HG03159 (cell line): ENCODE measurements around the gene MTMR3.
"Not testable (repeated sequence)": the region's sequence is repeated elsewhere in the genome, so short reads cannot be mapped to it uniquely, and the experiment has no call there.

Experiments
- ATAC-seq: cut with Tn5 transposase; IDR thresholded peaks from one replicate; pipeline ENCODE4 v1.9.1; 2021; ENCODE audit warnings: mild to moderate bottlenecking, moderate library complexity; ENCODE audit not compliant: unreplicated experiment

MTMR3 gene

DNA sequence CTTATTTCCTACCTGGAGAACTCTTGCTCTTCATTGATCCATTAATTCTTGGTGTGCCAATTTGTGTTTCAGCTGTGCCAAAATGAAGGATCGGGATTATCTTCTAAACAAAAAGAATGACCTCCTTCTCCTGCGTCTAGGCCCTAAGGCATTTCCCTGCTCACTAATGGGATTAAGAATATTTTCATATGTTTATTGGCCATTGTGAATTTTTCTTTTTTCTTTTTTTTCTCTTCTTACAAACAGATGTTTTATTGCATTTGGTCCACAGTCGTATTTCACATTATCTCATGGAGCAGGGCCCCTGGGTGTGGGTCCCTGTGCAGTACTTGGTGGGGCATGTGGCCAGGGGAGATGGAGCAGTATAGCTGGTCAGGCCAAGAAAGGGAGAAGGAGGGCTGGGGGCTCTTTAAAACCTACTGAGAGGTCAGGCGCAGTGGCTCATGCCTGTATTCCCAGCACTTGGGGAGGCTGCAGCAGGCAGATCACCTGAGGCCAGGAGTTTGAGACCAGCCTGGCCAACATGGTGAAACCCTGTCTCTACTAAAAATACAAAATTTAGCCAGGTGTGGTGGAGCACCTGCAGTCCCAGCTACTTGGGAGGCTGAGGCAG lies 162.0 kb downstream of the MTMR3 start:
- no peak for ATAC-seq

DNA sequence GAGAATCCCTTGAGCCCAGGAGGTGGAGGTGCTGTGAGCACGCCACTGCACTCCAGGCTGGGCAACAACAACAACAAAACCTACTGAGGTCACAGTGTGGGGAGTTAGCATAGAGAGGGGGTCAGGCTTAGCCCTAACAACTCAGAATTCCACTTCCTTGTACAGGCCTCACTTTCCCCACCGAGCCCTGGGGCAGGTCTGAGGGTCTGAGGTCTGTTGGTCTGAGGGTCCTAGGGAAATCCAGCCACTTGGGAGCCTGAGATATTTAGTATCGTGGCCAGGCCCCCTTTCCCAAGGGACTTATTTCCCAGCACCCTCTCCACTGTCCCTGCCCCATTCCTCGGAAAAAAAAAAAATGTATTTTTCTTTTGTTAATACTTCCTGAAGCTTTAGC lies 162.5 kb downstream of the MTMR3 start:
- ATAC-seq = no peak

DNA sequence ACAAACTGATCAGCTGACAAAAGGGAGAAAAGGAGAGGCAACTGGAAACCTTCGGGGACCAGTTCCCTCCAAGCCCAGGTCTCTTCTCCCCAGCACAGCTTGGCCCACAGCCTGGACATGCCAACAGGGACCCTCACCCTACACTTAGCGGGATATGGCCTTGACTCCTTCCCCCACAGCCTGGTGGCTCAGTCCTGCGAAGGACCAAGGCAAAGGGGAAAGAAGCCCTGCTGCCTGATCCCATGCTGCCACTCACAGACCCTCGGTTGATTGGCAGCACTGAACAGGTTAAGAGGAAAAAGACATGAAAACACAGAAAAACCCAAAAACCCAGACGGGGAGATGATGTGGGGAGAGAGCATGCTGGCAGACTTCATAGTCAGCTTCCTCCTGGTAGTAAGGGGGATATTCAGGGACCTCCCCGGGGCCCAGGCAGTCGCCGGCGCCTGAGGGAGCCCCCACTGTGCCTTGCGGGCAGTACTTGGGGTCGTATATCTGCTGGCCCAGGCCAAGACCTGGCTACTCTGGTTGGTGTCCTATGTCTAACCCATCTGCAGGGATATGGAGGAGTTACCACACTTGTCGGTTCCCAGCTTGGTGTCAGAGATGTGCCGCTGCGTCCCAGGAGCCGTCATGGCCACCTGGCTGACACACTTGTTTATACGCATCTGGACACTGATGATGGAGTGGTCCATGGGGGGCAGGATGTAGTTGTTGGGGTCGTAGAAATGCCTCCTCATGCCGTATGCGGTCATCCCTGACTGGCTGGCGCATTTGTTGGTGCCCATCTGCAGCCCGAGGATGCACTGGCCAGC lies 163.1 kb downstream of the MTMR3 start:
- ATAC-seq = no peak

DNA sequence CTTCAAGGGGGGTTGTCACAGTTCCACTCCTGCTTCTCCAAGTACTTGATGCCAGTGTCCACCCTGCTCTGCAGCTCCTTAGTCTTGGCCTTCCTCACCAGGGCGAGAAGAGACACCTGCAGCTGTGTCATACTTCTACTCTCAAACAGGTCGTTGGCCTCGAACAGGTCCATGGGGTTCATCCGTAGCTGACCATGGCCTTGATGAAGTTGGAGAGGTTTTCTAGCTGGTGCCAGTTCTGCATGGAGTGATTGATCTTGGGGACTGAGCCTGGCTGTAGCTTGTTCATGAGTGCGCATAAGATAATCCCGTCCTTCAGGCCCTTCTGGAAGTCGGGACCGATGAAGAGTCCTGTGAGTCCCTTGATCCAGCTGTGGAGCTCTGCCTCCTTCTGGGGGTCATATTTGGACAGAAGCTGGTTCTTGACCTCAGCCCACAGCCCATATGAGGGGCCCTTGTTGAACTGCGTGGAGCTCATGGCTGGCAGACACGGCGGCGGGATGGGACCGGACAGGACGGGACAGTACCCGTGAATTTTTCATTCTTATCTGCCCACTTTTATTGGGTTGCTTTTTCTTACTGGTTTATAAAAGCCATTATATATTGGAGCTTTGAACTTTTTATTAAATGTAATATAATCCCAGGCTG lies 163.9 kb downstream of the MTMR3 start:
- ATAC-seq = no peak

DNA sequence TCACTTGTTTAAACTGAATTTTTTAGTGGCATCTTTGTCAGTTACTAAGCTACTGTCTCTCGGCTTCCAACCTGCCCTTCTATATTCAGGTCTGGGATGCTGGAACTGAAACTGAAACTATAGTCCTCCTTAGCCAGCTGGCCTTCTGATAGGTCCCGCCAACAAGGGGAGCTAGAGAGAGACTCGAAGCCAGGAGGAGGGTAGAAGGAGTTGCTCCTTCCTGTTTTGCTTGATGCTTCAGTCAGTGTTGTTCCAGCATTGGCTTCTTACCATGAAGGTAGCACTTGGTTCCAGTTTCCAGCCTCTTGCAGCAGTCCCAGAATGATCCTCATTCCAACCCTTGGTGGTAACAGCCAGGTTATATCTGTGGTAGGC lies 164.4 kb downstream of the MTMR3 start:
- no peak for ATAC-seq

DNA sequence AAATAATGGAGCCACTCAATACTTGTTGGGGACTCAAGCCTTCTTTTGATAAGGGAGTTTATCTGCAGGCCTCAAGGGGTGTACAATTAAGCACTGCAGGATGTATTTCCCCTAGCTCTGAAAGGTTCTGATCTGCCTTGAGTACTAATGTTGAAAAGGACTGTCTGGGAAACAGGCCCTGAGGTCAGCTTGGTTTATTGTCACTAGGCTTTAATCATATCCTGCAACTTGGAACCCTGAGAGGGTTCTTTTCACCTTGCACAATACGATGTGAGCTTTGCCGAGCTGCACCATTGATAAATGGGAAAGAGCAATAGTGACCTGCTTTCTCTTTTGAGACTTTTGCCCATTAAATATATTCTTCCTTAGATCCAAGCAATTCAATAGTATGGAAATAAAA lies 165.7 kb downstream of the MTMR3 start:
- no peak for ATAC-seq

DNA sequence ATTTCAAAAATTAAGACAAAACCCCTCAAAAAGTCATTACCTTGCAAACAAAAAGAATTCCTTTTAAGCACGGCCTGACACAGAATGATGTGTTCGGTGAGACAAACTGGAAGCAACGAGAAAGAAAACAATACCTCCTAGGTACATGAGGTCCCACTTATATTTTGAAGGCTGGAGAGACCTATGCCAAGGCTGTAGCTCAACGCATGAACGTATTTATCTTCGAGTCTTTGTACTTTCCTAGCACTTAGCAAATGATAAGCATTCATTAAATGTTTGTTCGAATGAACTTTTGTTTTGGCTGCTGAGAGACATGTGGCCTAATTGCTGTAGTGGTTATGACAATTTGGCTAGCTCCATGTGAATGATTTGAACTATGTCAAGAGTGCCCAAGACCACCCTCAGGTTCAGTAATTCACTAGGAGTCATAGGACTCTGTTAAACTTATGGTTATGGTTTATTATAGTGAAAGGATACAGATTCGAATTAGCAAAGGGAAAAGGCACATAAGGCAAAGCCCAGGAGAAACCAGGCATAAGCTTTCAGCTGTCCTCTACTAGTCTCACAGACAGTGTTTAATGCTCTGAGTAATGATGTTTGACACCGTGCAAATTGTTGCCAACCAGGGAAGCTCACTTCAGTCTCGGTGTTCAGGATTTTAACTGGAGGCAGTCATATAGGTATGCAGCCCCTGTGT lies 171.2 kb downstream of the MTMR3 start:
- no peak for ATAC-seq

DNA sequence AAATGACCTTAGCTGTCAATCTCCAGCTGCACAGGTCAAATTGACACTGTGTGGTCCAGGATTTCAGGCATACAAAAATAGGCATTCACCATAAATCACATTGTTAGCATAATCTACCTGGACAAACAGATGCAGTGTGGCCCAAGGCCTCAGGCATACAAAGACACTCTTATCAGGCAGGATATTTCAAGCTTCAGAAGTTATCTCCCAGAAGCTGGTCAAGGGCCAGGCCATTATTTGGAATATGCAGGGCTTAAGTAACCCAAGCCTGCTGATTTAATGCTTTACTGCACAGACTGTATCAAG lies 171.7 kb downstream of the MTMR3 start:
- no peak for ATAC-seq

DNA sequence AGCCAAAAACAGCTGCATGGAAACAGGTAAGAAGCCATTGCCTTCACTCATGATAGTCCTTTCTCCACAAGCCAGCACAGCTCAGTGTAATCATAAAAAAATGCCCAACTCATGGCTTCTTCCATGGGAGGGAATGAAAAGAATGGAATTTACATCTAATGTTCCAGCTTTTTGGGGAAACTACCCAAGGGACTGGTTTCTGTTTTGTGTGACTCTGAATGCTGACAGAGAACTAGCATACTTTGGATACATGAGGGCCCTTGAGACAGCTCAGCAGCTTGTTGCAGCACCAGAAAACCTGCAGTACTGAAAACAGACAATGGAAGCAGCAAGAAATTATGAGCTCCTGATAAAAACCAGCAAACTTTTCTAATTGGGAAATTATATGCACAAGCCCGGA lies 173.0 kb downstream of the MTMR3 start:
- no peak for ATAC-seq

DNA sequence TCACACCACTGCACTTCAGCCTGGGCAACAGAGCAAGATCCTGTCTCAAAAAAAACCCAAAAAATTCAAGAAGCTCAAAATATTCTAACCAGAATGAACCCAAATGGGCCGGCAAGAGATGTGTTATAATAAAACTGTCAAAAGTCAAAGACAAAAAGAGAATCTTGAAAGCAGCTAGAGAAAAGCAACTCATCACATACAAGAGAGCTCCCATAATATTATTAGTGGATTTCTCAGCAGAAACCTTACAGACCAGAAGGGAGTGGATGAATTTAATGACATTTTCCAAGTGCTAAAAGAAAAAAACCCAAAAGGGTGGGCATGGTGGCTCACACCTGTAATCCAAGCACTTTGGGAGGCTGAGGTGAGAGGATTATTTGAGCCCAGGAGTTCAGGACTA lies 174.4 kb downstream of the MTMR3 start:
- no peak for ATAC-seq

DNA sequence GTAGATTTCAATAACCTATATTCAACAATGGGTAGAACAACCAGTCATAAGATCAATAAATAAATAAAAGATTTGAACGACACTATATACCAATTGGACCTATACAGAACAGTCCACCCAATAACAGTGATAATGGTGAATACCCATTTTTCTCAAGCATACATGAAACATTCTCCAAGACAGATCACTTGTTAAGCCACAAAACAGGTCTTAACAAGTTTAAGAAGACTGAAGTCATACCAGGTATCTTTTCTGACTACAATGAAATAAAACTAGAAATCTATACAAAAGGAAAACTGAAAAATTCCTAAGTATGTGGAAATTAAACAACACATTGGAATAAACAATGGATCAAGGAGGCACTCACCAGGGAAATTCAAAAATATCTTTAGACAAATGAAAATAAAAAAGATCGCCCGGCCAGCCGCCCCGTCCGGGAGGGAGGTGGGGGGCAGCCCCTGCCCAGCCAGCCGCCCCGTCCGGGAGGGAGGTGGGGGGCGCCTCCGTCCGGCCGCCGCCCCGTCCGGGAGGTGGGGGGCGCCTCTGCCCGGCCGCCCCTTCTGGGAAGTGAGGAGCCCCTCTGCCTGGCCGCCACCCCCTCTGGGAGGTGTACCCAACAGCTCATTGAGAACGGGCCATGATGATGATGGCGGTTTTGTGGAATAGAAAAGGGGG lies 176.5 kb downstream of the MTMR3 start:
- not testable (repeated sequence) for ATAC-seq

DNA sequence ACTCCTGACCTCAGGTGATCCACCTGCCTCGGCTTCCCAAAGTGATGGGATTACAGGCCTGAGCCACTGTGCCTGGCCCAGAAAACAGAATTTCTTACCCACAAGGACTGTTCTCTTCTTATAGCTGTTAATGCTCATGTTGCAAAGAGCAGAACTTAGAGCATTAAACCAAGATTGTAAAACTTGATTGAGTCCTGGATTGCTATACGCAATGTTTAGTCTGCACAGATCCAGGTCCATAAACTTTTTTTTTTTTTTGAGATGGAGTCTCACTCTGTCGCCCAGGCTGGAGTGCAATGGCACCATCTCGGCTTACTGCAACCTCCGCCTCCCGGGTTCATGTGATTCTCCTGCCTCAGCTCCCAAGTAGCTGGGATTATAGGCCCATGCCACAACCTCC lies 178.1 kb downstream of the MTMR3 start:
- ATAC-seq = not testable (repeated sequence)

DNA sequence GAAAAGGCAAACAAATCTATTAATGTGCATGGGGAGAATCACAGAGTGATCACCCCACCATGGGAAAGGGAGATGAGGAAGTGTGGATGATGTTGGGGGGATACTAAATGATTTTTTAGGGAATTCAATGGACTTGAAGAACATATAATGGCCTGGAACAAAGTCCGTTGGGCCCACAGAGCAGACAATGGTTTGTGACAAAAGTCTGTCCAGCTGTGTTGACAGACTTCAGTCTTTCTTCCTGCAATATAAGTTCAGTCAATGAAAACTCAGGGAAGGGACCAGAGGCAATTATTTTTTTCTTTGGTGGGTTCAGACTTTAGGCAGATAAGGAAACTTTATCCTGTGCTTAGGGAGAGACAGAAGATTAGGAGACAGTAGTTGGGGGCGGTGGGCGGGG lies 179.3 kb downstream of the MTMR3 start:
- no peak for ATAC-seq

DNA sequence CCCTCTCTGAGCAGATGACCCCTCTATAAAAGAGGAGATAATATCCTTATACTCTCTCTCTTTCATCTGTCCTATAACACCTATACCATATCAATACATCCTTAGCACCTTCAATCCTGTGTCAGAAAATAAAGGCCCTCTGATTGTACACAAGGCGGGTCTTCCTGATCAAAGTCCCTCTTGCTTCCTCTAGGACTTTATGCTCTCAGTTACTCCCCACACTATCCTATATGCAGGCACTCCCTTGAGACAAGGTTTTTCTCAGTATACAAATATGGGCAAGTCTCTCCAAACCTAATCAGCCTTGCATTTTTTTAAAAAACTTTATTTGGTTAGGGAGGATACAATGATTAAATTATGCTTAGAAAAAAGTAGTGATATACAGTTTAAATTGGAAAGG lies 180.0 kb downstream of the MTMR3 start:
- no peak for ATAC-seq

DNA sequence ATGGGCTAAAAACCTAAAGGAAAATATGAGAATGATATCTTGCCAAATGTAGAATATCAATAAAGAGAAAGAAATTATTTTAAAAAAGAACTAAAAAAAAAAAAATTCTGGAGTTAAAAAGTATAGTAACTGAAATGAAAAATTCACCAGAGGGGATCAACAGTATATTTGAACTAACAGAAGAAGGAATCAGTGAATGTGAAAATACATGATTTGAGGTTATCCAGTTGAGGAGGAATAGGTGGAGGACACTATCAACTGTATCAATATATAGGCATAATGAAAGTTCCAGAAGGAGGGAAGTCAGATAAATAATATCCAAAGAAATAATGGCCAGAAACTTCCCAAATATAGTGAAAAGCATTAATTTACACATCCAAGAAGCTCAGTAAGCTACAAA lies 181.2 kb downstream of the MTMR3 start:
- no peak for ATAC-seq

DNA sequence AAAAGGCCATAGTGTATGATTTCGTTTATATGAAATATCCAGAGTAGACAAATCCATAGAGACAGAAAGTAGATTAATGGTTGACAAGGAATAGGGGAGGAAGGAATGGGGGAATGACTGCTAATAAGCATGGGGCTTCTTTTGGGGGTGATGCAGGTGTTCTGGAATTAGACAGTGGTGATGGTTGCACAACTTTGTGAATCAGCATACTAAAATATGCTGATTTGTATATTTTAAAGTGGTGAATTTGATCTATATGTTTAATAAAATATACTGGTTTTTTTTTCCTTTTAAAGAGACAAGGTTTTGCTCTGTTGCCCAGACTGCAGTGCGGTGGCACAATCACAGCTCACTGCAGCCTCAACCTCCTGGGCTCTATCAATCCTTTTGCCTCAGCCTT lies 190.8 kb downstream of the MTMR3 start:
- no peak for ATAC-seq

DNA sequence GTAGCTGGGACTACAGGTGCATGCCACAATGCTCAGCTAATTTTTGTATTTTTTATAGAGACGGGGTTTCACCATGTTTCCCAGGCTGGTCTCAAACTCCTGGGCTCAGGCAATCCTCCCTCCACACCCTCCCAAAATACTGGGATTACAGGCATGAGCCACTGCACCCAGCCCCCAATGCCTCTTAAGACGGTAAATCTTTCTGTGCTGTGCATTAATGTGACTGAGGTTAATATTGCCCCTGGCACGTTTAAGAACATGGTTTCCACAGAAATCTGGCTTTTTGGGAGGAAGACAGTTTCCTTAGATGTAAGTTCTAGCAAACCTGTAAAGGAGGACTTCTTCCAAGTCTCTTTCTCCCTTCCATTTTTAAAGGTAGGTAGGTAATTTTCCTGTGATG lies 191.2 kb downstream of the MTMR3 start:
- no peak for ATAC-seq

DNA sequence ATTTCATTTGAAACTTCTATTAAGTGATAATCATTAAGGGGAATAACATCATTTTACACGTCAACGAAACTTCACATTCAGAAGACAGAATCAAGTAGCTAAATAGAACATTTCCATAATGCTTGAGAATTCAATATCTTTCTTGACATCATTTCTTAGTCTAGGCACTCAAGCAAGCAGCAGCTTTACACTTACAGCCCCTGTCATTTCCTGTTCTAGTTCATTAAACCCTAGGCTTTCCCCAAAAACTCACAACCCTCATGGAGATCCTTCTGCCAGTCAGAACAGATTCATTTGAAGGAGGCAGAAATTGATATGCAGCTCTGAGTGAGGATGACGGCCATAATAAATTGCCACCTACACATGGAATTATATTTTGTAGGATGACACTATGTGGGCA lies 192.0 kb downstream of the MTMR3 start:
- no peak for ATAC-seq

DNA sequence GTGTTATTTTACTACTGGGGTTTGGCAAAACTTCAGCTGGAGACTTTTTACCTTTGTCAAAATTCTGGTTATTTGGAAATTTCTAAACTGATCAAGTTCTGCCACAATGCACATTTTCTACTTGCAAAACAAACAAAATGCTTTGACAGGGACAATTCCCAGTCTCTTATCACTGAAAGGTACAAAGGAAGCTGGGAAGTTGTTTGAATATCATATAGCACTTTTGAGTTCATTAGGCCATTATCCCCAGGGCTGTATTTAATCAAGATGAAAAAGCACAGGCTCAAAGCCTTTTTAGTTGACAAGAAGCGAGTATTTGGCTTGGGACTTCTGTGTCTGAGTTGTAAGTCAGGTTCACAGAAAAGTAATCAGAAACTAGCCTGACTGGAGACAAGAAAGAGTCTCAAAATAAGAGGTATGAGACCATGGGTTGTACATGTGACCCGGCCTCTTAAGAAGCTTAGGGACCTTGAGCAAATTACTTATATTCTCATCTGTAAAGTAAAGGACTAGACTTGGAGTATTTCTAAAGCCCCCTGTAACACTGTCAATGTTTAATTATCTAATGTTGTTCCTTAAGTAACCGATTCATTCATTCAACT lies 194.4 kb downstream of the MTMR3 start:
- ATAC-seq = no peak

DNA sequence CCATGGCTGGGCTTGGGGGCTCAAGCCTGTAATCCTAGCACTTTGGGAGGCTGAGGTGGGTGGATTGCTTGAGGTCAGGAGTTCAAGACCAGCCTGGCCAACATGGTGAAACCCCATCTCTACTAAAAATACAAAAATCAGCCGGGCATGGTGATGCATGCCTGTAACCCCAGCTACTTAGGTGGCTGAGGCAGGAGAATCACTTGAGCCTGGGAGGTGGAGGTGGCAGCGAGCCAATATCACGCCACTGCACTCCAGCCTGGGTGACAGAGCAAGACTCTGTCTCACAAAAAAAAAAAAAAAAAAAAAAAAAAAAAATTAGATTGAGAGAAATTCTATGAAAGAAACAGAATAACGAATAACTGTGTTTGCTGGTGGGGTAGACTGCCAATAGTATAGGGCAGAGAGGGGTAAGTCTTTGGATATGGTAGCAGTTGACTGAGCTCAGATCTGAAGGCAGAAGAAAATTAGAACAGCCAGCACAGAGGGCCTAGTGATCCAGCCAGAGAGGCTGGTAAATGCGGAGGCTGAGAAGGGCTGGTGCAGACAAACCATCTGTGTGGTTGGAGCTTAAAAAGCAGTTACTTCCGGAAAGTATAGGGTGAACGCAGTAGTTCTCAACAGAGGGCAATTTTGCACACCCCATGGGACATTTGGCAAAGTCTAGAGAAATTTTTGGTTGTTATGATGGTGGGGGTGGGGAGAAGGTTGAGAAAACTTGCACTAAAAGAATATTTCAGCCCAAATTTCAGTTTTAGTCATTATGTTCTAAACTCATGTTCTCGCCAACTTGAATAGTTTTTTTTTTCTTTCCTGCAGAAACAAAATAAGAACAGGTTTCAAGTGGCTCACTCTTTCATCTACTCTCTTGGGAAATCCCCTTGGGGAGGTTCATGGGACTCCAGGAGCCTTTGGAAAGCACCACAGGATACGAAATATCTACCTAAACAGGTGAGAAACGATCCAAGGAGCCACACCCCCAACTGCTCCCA lies 195.6 kb downstream of the MTMR3 start:
- no peak for ATAC-seq
